A673 (cell line): ENCODE results near the gene KRTAP5-7. TPM values are rescaled to one million over a fixed set of nuclear protein-coding genes. Genes with fewer than 3 reads are reported as not detected.

ENCODE experiments used
- BruUV-seq: library from RNA; stranded (reverse); fragments of 400-500 nt; replicated peaks from 2 replicates; lab custom pipeline; 2021; lab: Mats Ljungman, UMichigan
- CTCF ChIA-PET: fragments of 300-600 bp; sonication (Branson Sonifier 250); formaldehyde crosslinking; loops from one replicate; lab custom pipeline; 2022; ENCODE audit warnings: antibody characterized with exemption; lab: Charles Lee
- POLR2A ChIA-PET: fragments of 300-600 bp; sonication (Branson Sonifier 250); formaldehyde crosslinking; loops from one replicate; lab custom pipeline; 2022; ENCODE audit warnings: antibody characterized with exemption; ENCODE audit not compliant: low non-redundant PET; lab: Charles Lee
- DNase-seq: peaks from one replicate; pipeline ENCODE4 v3.0.0-alpha.2; 2015; ENCODE audit warnings: low spot score
- H3K27ac ChIP-seq: fragments of 200-600 bp; sonication (generic); 2 replicates; pipeline ENCODE4 v1.5.1; 2016; ENCODE audit warnings: mixed run types, low read depth, mild to moderate bottlenecking, mixed read lengths, antibody characterized with exemption, low read length; ENCODE audit not compliant: poor library complexity, severe bottlenecking
- H3K27me3 ChIP-seq: fragments of 200-600 bp; sonication (generic); replicated peaks from 2 replicates; pipeline ENCODE4 v1.6.1; 2017; ENCODE audit warnings: mixed run types, low read depth, mild to moderate bottlenecking, mixed read lengths, antibody characterized with exemption, low read length; ENCODE audit not compliant: insufficient read depth, poor library complexity
- H3K36me3 ChIP-seq: fragments of 200-600 bp; sonication (generic); 2 replicates; pipeline ENCODE4 v1.6.1; 2016; ENCODE audit warnings: mixed run types, mild to moderate bottlenecking, mixed read lengths, antibody characterized with exemption, low read length; ENCODE audit not compliant: insufficient read depth, poor library complexity, severe bottlenecking
- H3K4me1 ChIP-seq: fragments of 200-600 bp; sonication (generic); 2 replicates; pipeline ENCODE4 v1.6.1; 2017; ENCODE audit warnings: mixed run types, mild to moderate bottlenecking, mixed read lengths, antibody characterized with exemption, low read length; ENCODE audit not compliant: insufficient read depth, poor library complexity, severe bottlenecking
- H3K4me3 ChIP-seq: fragments of 200-600 bp; sonication (generic); 2 replicates; pipeline ENCODE4 v1.5.1; 2016; ENCODE audit warnings: low read depth, mixed run types, mild to moderate bottlenecking, mixed read lengths, low read length; ENCODE audit not compliant: poor library complexity, severe bottlenecking
- H3K9me3 ChIP-seq: fragments of 200-600 bp; sonication (generic); 2 replicates; pipeline ENCODE4 v1.6.1; 2016; ENCODE audit warnings: mixed run types, low read depth, mild to moderate bottlenecking, mixed read lengths, antibody characterized with exemption, low read length; ENCODE audit not compliant: poor library complexity, severe bottlenecking
- CTCF ChIP-seq: fragments of 300-800, 200-600 bp; sonication (generic); conservative IDR thresholded peaks from 2 replicates; pipeline ENCODE4 v1.5.1; 2017; ENCODE audit warnings: low read depth, mild to moderate bottlenecking, antibody characterized with exemption, low read length, moderate library complexity, mixed read lengths
- EZH2 ChIP-seq: fragments of 200-600 bp; sonication (generic); IDR thresholded peaks from 2 replicates; pipeline ENCODE4 v1.6.1; 2017; ENCODE audit warnings: borderline replicate concordance, low read depth, mild to moderate bottlenecking, mixed read lengths, antibody characterized with exemption, low read length; ENCODE audit not compliant: poor library complexity, severe bottlenecking
- intact Hi-C: fragments of 100-400 bp; cut with micrococcal nuclease; formaldehyde crosslinking; loops from one replicate; pipeline ENCODE4 v1.10.0; 2022; ENCODE audit not compliant: unreplicated experiment
- total RNA-seq: library from RNA; stranded (reverse); gene quantifications from 2 replicates; pipeline ENCODE4 v1.2.3, GENCODE V29; 2021

The KRTAP5-7 gene
- total RNA-seq, 1 experiment from 2014 or later = not detected

- ChIA-PET CTCF (interaction anchor here (0.6 to 1.0 kb wide), 3 partner anchors 16 to 144 kb away, joined by 3 to 5 read pairs (median 4); partner anchors contain the start of gene NADSYN1), POLR2A (no interaction called here)
- BruUV-seq = no TSS peak
- no peaks in the 10 kb centered on the region for H3K4me1 ChIP-seq
- H3K27ac ChIP-seq = no peak overlapping the region
- H3K36me3 ChIP-seq = no peaks in the 10 kb centered on the region
- no peak overlapping the region for H3K4me3 ChIP-seq
- intact Hi-C loops = no loop called here
- no peaks in the 10 kb centered on the region for H3K9me3 ChIP-seq
- DNase-seq = peak; percentile 63
- H3K27me3 ChIP-seq = peaks cover 10% of the 10 kb centered on the region
- TF ChIP-seq EZH2 = no peak
- TF ChIP-seq CTCF = peak; percentile 74
Observed at GRCh38 chr11:71563406-71563805, 36.3 kb downstream of the KRTAP5-7 start.

GRCh38 chr11:71564430-71564829, 37.4 kb downstream of the KRTAP5-7 start:
- Histone ChIP-seq H3K36me3 (no peaks in the 10 kb centered on the region), H3K27ac (no peak overlapping the region), H3K4me3 (no peak overlapping the region), H3K9me3 (no peaks in the 10 kb centered on the region), H3K4me1 (no peaks in the 10 kb centered on the region), H3K27me3 (peaks cover 10% of the 10 kb centered on the region)
- no peak for DNase-seq
- no TSS peak for BruUV-seq
- intact Hi-C loops = no loop called here
- ChIA-PET CTCF (no interaction called here), POLR2A (no interaction called here)
- TF ChIP-seq EZH2 = no peak
- TF ChIP-seq CTCF = no peak

- Histone ChIP-seq H3K27me3 (peaks cover 10% of the 10 kb centered on the region), H3K27ac (no peak within 1 kb of the TSS), H3K9me3 (no peaks in the 10 kb centered on the region), H3K36me3 (no peaks in the 10 kb centered on the region), H3K4me1 (no peaks in the 10 kb centered on the region), H3K4me3 (no peak within 1 kb of the TSS)
- BruUV-seq = no TSS peak
- ChIA-PET CTCF (no interaction called here), POLR2A (no interaction called here)
- intact Hi-C loops = no loop called here
- TF ChIP-seq EZH2 (no peak), CTCF (no peak)
- no peak for DNase-seq
Observed at GRCh38 chr11:71565263-71565662, 38.2 kb downstream of the KRTAP5-7 start, which contains the start of gene KRTAP5-10. TSS of gene KRTAP5-10 (plus strand) at chr11:71565563. CDS start at chr11:71565588, 25 bp downstream.
